GM19099 (cell line): ENCODE data around the gene NAIF1.

Experiments used
- POLR2A ChIP-seq: IDR thresholded peaks from 3 replicates; pipeline ENCODE4 v1.6.1; 2011; ENCODE audit warnings: low read depth; ENCODE audit not compliant: insufficient read length; ENCODE audit errors: extremely low read depth

The NAIF1 gene

DNA sequence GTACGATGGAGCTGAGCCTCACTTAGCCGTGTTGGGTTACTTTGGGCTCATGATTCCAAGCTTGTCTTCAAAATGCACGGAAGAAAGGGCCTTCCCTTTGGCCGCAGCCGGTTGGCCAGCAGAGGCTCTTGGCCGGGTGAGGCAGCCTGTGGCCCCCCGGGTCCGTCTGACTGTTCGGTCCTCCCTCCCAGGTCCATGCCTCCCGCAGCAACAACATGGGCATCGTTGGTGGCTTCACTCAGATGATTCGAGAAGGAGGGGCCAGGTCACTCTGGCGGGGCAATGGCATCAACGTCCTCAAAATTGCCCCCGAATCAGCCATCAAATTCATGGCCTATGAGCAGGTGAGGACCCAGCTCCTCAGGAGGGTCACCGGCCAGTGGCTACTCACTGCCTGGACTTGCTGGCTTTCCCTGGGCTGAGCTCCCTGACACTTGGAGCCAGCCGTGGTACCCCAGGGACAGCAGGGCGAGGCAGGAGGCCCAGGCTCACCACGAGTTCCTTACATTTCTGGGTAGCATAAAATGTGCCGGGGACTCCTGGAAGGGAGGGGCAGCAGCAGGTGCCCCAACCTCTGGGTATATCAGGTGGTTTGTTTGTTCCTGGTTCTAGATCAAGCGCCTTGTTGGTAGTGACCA, 38.5 kb upstream of the NAIF1 start:
- no peak for TF ChIP-seq POLR2A

GRCh38 chr9:128104171-128104618, 37.1 kb upstream of the NAIF1 start:
- no peak for TF ChIP-seq POLR2A

DNA sequence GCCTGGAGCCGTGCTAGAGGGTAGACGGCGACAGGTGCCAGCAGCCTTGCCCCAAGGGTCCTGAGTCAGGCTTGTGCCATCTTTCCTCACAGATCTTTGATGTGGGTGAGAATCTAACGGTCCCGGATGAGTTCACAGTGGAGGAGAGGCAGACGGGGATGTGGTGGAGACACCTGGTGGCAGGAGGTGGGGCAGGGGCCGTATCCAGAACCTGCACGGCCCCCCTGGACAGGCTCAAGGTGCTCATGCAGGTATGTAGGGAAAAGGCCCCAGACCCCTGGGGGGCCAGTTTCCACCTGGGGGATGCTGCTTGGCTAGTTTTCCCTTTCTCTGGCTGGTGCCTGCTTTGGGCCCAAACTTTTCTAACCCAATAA, 36.5 kb upstream of the NAIF1 start:
- TF ChIP-seq POLR2A, result no peak

DNA sequence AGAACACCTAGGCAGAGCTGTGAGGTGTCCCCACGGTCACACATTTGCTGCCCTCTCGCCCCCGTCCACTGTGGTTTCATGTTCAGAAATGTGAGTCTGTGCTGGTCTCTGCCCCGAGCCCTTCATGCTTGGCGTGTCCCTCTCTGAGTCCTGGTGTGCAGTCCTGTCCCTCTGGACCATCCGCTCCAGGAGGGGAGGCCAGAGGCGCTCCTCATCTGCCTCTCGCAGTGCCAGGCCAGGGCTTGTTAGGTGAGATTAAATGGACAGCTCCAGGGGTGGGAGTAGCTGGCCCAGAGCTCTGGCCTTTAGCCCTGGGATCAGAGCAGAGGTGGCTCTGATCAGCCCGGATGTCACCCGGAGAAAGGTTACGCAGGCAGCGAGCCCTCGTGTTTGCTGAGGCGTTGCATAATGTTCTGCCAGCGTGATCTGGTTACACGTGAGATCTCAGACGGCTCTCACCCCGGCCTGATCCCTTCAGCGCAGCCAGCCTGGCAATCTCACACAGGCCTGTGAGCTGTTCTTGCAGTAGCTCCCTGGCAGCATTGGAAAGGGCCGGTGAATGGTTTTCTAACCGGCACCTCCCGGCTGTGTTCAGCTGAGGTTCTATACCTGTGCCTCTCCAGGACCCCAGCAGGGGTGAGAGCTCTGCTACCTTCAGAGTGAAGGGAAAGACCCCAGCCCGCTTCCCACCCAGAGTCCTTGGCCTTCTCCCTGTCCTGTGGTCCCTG, 35.9 kb upstream of the NAIF1 start:
- TF ChIP-seq POLR2A, result no peak

GRCh38 chr9:128102196-128102595, 35.1 kb upstream of the NAIF1 start:
- TF ChIP-seq POLR2A, result no peak

GRCh38 chr9:128101690-128102089, 34.6 kb upstream of the NAIF1 start:
- TF ChIP-seq POLR2A, result no peak

DNA sequence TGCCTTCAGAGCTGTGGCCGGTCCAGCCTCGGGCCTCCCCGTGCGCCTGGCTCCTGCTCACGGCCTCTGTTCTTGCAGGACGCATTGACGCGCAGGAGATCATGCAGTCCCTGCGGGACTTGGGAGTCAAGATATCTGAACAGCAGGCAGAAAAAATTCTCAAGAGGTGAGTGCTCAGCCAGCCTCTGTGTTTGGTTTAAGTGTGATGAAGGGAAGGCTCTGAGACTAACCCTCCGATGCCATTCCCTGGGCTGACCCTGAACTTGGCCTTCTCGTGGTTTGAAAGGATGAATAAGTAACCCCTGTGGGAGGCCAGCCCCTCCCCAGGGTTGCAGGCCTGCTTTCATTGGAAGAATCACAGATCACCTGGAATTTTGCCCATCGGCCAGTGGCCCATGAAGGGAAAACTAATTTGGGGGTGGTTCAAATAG, 34.1 kb upstream of the NAIF1 start:
- TF ChIP-seq POLR2A, result no peak

GRCh38 chr9:128100581-128100980, 33.5 kb upstream of the NAIF1 start:
- no peak for TF ChIP-seq POLR2A

DNA sequence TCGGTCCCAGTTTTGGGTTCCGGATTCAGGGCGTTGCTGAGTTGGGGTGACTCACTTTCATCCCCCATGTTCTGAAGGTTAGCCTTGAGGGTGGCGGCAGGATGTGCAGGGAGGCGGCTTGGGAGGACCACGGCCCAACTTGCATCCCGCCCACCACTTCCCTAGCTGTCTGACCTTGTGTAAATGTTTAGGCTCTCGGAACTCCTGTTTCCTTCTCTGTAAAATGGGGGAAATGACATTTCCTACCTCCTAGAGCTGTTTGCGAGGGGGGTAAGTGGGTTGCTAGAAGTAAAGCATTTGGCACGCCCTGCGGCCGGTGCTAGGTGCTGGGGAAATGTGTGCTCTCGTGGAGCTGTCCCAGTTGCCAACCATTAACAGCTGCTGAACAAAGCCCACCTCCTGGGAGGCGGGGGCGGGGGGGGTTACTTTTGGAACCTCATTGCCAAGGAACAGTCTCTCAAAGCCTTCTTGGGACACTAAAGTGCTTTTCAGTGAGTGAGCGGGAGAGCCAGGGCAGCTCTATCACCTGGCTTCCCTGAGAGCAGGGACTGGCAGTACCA, 32.9 kb upstream of the NAIF1 start:
- TF ChIP-seq POLR2A, result no peak

- TF ChIP-seq POLR2A, result no peak
Measured at GRCh38 chr9:128099231-128099931, 32.3 kb upstream of the NAIF1 start.

DNA sequence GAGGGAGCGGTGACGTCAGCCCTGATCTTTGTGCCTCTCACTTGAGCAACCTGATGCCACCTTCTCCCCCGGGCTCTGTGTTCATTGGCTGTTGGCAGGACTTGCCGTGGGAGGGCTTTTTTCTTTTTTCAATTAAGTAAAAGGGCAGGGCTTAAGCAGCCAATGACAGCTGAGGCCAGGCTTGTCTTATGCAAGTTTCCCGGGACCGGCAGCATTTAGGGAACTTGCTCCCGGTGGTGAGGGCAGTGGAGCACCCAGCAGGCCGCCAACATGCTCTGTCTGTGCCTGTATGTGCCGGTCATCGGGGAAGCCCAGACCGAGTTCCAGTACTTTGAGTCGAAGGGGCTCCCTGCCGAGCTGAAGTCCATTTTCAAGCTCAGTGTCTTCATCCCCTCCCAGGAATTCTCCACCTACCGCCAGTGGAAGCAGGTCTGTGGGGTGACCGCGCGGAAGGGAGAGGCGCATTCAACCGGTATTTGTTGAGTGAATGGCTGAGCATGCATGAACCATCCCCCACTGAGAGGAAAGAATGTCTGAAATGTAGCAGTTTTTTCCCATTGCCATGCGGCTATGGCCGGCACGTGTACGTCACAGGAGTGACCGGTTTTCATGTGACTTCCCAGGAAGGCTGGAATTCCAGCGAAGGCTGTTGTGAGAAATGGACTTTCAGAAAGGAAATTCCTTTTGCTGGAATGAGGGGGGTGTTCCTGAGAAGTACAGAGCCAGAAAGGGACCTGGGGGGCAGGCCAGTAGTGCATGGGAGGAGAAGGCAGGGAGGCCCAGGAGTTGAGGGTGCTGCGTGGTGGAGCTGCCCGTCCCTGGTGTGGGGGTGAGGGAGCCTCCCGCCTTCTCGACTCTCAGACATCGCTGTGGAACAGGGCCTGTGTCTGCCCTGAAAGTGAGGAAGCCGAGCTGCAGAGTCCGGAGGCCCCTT, 31.4 kb upstream of the NAIF1 start:
- TF ChIP-seq POLR2A, result no peak

DNA sequence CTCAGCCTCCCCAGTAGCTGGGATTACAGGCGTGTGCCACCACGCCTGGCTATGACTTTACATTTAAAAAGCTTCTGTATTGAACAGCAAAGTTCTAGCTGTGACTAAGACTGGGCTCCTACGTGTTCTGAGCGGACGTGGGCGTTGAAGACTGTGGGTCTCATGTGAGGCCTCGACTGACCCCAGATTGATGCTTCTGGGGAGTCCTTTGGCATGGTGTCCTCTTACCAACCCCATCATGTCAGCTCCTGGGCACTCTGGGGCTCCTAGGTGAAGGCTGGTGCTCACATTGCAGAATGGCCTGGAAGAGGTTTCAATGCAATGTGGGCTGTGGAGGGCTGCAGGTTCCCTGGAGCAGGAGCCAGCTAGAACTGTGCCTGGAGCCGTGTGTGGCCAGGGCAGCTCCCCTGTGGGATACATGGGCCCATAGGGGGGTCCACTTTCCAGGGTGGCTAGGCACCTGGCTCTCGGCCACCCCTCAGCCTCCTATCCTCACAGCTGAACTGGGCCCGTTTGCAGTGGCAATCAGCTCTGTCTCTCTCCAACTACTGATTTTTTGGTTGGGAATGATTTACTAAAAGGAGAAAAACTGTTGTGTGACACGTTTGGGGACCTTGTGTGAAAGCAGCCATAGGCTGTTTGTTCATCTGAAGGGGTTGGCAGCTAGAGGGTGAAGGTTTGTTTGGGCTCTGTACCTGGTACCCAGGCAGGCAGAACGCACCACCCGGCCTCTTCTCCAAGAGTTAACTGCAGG, 30.6 kb upstream of the NAIF1 start:
- TF ChIP-seq POLR2A, result no peak

DNA sequence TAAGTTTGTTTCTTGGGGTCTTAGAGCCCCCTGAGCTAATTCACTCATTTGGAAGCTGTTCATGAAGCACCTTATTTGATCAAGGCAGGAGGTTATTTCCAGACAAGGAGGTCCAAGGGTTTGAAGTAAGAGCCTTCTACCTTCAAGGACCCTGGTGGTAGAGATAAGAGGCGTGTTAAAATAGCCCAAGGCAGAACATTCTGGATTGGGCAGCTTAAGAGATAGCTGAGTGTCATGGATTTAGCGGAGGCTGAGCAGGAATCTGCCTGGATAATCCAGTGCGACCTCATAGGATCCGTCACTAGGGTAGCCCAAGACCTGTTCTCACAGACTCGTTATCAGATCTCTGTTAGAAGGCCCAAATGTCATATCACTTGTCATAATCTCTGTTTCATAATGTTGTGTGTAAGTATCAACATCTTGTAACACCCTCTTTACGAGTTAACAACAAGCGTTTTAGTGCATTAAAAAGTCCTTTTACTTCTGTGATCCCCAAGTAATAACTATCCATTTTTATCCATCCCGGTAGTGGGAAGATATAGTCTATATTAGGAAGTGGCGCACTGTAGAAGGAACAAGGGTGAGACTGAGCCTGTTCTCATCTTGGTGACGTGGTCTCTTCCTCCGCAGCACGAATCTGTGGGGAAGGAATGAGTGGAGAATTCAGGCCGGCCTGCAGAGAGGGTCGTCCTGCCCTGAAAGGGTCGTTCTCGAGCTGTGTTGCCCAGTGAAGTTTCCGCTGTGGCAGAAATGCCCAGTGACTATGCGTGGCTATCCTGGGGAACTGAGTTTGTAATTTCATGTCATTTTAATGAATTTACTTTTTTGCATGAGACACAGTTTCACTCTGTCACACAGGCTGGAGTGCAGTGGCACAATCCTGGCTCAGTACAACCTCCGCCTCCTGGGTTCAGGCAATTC, 29.8 kb upstream of the NAIF1 start:
- no peak for TF ChIP-seq POLR2A
